Prostate gland (tissue), 2 donors: ENCODE results near the gene DCC. TPM values are rescaled to one million over a fixed set of nuclear protein-coding genes. Genes with fewer than 3 reads are reported as not detected.

Experiments
- DNase-seq: peaks from one replicate; pipeline ENCODE4 v3.0.0-alpha.2; 2019; ENCODE audit warnings: low spot score
- H3K27ac ChIP-seq, 2 donors: fragments of 200-600 bp; sonication (generic); 2 replicates each; pipeline ENCODE4 v1.5.1; 2017 to 2019
- H3K27me3 ChIP-seq: fragments of 200-600 bp; sonication (generic); replicated peaks from 2 replicates; pipeline ENCODE4 v1.5.1; 2019; ENCODE audit not compliant: insufficient read depth
- H3K36me3 ChIP-seq, 2 donors: fragments of 200-600 bp; sonication (generic); 1 replicate in 1 of 2; 2 replicates in 1 of 2; pipeline versions ENCODE4 v1.5.1 to v1.8.1; 2017 to 2019
- H3K4me1 ChIP-seq: fragments of 200-600 bp; sonication (generic); replicated peaks from 2 replicates; pipeline ENCODE4 v1.5.1; 2019
- H3K4me3 ChIP-seq, 2 donors: fragments of 200-600 bp; sonication (generic); 2 replicates each; pipeline ENCODE4 v1.5.1; 2017 to 2019
- H3K9me3 ChIP-seq: fragments of 200-600 bp; sonication (generic); 2 replicates; pipeline ENCODE4 v1.5.1; 2017
- POLR2A ChIP-seq: fragments of 450-650 bp; IDR thresholded peaks from one replicate; pipeline ENCODE4 v1.6.1; 2016; ENCODE audit warnings: antibody characterized with exemption, mild to moderate bottlenecking
- POLR2AphosphoS5 ChIP-seq: sonication (generic); formaldehyde crosslinking; IDR thresholded peaks from one replicate; pipeline ENCODE4 v1.6.1; 2017; ENCODE audit warnings: antibody characterized with exemption
- WGBS: methylation state at CpG from one replicate; pipeline ENCODE4 v1.1.5; 2018; 5-methylcytosine and 5-hydroxymethylcytosine counted together
- intact Hi-C: fragments of 100-400 bp; cut with DNase I; formaldehyde crosslinking; loops from one replicate; pipeline ENCODE4 v1.14.2; 2022
- total RNA-seq, 2 donors: library from RNA; depleted of rRNA; stranded (reverse); fragments of >200 nt; gene quantifications; one replicate each; pipeline ENCODE4 v1.1.0, GENCODE V29; 2016
- TF ChIP-seq, protein P1 (sequence below), 4 experiments: fragments of 200-600 bp in 2 of 4; fragments of 450-650 bp in 2 of 4; sonication (generic) in 2 of 4; IDR thresholded peaks; 1 replicate in 3 of 4; 2 replicates in 1 of 4; pipeline ENCODE4 v1.5.1; 2016 to 2019; ENCODE audit warnings: antibody characterized with exemption in 4 of 4, mild to moderate bottlenecking in 2 of 4, moderate library complexity in 2 of 4

Gene DCC
- total RNA-seq, 2 donors from 2014 or later, result 0.55 to 3.7 TPM

DNA sequence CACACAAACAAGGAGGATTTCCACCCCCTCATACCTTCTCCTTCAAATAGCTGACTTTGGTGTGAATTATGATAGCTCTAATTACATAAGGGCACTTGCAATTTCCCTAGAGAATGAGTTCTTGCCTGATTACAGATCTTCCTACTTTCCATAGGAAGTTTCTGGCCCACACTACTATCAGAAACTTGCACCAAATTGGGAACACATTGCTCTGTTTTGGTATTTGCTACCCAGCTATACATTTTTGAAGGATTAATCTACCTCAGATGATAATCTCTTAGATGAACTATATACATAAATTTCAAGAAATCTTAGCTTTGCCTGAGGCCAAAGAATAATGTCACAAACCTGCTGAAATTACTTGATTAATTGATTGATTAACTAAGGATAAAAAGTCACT is 4.9 kb downstream of the DCC start:
- intact Hi-C loops, result no loop called here
- no peak for DNase-seq
- Histone ChIP-seq H3K27me3 (peaks cover 11% of the 10 kb centered on the region), H3K36me3 (no peaks in the 10 kb centered on the region), H3K4me3 (no peak overlapping the region), H3K9me3 (no peaks in the 10 kb centered on the region), H3K27ac (no peak overlapping the region), H3K4me1 (no peaks in the 10 kb centered on the region)
- TF ChIP-seq POLR2A (no peak), POLR2AphosphoS5 (no peak)
- TF ChIP-seq, protein P1, sequence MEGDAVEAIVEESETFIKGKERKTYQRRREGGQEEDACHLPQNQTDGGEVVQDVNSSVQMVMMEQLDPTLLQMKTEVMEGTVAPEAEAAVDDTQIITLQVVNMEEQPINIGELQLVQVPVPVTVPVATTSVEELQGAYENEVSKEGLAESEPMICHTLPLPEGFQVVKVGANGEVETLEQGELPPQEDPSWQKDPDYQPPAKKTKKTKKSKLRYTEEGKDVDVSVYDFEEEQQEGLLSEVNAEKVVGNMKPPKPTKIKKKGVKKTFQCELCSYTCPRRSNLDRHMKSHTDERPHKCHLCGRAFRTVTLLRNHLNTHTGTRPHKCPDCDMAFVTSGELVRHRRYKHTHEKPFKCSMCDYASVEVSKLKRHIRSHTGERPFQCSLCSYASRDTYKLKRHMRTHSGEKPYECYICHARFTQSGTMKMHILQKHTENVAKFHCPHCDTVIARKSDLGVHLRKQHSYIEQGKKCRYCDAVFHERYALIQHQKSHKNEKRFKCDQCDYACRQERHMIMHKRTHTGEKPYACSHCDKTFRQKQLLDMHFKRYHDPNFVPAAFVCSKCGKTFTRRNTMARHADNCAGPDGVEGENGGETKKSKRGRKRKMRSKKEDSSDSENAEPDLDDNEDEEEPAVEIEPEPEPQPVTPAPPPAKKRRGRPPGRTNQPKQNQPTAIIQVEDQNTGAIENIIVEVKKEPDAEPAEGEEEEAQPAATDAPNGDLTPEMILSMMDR (IDR thresholded peaks at IDR 0.05), result no peak

DNA sequence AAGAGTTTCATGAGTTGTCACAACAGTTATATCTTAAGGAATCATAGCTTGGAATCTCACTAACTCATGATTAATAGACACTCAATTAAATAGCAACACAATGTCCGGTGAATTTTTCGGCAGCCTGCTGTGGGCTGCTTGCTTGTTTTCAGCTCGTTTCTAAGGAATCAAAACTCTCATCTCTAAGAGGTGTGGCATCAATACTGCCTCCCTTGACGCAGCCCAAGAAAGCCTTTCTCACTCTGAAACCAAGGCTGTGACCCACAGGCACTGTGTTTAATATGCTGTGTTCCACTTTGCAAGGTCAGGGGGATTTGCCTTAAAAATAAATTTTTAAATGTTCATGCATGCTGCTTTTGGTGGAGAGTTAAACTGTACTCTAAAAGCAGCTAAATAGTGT is 5.4 kb downstream of the DCC start:
- no peak for DNase-seq
- intact Hi-C loops, result no loop called here
- no peaks in the 10 kb centered on the region for H3K4me1 ChIP-seq
- 62% methylated on average over 4 of the region's 4 CpGs for WGBS
- H3K27me3 ChIP-seq, result peaks cover 11% of the 10 kb centered on the region
- H3K4me3 ChIP-seq, result no peak overlapping the region
- H3K9me3 ChIP-seq, result no peaks in the 10 kb centered on the region
- TF ChIP-seq POLR2A (no peak), POLR2AphosphoS5 (no peak)
- TF ChIP-seq, protein P1 (IDR thresholded peaks at IDR 0.05), result no peak
- no peaks in the 10 kb centered on the region for H3K36me3 ChIP-seq
- no peak overlapping the region for H3K27ac ChIP-seq

DNA sequence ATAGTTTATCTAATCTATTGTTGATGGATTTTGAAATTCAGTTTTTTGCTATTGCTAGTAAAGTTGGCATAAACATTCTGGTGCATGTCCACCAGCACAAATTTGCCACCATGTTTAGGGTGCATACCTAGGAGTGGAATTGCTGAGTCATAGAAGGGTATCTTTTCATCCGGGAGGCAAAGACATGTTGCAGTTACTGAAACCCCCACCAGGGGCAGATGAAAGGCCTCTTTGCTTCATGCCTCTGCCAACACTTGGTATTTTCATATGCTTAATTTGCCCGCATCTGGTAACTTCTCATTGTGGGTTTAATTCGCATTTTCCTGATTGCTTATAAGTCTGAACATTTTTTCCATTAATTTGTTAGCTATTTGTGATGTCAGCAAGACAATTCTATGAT is 8.2 kb downstream of the DCC start:
- Histone ChIP-seq H3K27me3 (no peaks in the 10 kb centered on the region), H3K27ac (no peak overlapping the region), H3K4me1 (no peaks in the 10 kb centered on the region), H3K9me3 (no peaks in the 10 kb centered on the region), H3K4me3 (no peak overlapping the region), H3K36me3 (no peaks in the 10 kb centered on the region)
- intact Hi-C loops, result no loop called here
- no peak for DNase-seq
- 76% methylated on average over 3 of the region's 3 CpGs for WGBS
- TF ChIP-seq POLR2AphosphoS5 (no peak), POLR2A (no peak)
- TF ChIP-seq, protein P1 (IDR thresholded peaks at IDR 0.05), result no peak

DNA sequence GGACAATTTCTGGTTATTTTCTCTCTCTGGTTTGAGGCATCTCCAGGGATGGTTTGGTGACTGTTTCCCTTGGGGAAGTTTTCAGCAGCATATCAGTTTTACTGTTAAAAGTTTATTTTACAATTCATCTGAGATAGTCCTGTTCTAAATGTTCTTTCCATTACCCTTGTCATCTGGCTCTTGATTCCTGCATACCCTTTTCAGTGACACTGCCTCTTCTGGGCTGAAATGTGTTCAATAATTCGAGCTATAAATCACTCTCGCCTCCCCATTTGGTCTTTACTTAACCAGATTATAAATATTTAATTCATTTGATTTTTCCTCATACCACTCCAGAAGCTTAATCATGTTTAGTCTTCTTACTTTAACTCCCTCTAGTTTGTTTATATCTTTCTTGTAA is 9.5 kb downstream of the DCC start:
- intact Hi-C loops, result no loop called here
- no peak for DNase-seq
- Histone ChIP-seq H3K9me3 (no peaks in the 10 kb centered on the region), H3K4me1 (no peaks in the 10 kb centered on the region), H3K27me3 (no peaks in the 10 kb centered on the region), H3K4me3 (no peak overlapping the region), H3K36me3 (no peaks in the 10 kb centered on the region), H3K27ac (no peak overlapping the region)
- TF ChIP-seq, protein P1 (IDR thresholded peaks at IDR 0.05), result no peak
- TF ChIP-seq POLR2AphosphoS5 (no peak), POLR2A (no peak)
- 66% methylated on average over 2 of the region's 2 CpGs for WGBS

DNA sequence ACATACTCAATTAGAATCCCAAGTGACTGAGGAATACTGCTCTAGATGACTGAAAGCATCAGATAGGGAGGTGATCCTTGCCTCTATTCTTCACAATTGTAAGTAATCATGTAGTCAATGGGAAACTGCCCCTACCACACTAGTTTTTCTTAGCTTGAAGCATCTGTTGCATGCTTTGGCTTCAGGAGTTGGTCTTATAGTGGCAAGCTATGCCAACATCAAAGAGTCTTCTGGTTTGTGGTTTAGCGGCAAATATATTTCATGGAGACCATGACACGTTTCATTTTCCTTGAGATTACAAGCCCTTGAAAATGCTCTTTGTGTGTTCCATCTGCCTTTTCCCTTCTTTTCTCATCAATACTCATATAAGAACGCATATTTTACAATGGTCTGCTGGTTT is 12.9 kb downstream of the DCC start:
- no peaks in the 10 kb centered on the region for H3K4me1 ChIP-seq
- H3K27ac ChIP-seq, result no peak overlapping the region
- TF ChIP-seq, protein P1 (IDR thresholded peaks at IDR 0.05), result no peak
- TF ChIP-seq POLR2AphosphoS5, result no peak
- TF ChIP-seq POLR2A, result no peak
- no peak overlapping the region for H3K4me3 ChIP-seq
- H3K36me3 ChIP-seq, result no peaks in the 10 kb centered on the region
- WGBS, result 92% methylated on average over 3 of the region's 3 CpGs
- no peaks in the 10 kb centered on the region for H3K27me3 ChIP-seq
- DNase-seq, result no peak
- intact Hi-C loops, result no loop called here
- no peaks in the 10 kb centered on the region for H3K9me3 ChIP-seq
